HG03565 (cell line): ENCODE data around the gene GPR27.

Experiments
- ATAC-seq: cut with Tn5 transposase; IDR thresholded peaks from one replicate; pipeline ENCODE4 v1.9.1; 2021; ENCODE audit warnings: mild to moderate bottlenecking, moderate library complexity; ENCODE audit not compliant: unreplicated experiment

The GPR27 gene

GRCh38 chr3:71728632-71729342 is 24.9 kb upstream of the GPR27 start:
- ATAC-seq = no peak

DNA sequence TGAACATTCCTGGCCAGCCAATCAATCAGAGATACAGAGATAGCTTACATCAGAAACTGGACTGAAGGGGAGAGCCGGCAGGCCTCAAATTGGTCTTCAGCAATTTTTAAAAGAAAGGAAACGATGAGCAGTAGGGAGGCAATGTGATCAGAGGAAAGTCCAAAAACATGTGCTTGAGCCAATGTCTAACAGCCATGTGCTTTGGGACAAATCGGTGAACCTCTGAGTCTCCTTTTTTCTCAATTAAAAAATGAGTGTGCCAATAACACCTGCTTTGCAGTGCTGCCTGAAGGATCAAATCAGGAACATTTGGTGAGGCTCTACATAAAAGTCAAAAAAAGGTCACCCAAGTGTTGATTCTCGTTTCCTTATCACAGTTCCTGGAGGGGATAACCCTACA is 21.0 kb upstream of the GPR27 start:
- ATAC-seq = no peak

GRCh38 chr3:71733319-71733718 is 20.3 kb upstream of the GPR27 start:
- no peak for ATAC-seq

- ATAC-seq = no peak
Observed at GRCh38 chr3:71734881-71735280, 18.8 kb upstream of the GPR27 start.

DNA sequence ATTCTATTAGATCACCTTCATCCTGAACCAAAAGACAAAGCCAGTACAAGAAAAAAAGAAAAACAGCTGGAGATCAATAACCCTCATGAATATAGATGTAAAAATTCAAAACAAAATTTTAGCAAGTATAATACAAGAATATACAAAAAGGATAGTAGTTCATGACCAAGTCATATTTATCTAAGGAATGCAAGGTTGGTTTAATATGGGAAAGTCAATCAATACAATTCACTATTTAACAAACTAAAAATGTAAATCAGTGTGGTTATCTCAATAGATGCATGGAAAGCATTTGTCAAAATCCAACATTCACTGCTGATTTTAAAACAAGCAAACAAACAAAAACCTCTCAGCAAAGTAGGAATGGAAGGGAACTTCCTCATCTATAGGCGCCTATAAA is 11.0 kb upstream of the GPR27 start:
- no peak for ATAC-seq

DNA sequence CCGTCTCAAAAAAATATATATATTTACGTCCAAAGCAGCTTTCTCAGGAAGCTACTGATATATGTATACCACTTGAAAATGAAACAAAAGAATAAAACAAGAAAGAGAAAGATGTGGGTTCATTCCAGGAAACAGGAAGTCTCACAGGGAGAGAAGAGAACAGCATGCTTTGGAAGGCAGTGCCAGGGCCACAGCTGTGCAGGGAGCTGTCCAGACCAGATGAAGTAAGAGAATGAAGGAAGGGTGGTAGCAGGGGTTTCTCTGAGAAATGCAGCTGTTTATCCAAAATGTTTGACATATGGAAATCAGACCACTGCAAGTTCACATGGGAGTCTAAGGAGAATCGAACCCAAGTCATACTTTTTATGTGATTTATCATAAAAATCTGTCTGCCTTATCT is 8.9 kb upstream of the GPR27 start:
- no peak for ATAC-seq

- no peak for ATAC-seq
Observed at GRCh38 chr3:71751602-71752001, 2.1 kb upstream of the GPR27 start.

GRCh38 chr3:71752831-71753700 is 589 bp upstream of the GPR27 start:
- ATAC-seq = no peak

DNA sequence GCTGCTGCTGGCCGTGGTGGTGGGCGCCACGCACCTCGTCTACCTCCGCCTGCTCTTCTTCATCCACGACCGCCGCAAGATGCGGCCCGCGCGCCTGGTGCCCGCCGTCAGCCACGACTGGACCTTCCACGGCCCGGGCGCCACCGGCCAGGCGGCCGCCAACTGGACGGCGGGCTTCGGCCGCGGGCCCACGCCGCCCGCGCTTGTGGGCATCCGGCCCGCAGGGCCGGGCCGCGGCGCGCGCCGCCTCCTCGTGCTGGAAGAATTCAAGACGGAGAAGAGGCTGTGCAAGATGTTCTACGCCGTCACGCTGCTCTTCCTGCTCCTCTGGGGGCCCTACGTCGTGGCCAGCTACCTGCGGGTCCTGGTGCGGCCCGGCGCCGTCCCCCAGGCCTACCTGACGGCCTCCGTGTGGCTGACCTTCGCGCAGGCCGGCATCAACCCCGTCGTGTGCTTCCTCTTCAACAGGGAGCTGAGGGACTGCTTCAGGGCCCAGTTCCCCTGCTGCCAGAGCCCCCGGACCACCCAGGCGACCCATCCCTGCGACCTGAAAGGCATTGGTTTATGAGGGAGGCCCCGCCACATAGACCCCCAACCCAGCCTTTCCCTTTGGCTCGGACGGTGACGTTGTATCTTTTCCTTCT is 1.1 kb downstream of the GPR27 start:
- ATAC-seq = no peak

DNA sequence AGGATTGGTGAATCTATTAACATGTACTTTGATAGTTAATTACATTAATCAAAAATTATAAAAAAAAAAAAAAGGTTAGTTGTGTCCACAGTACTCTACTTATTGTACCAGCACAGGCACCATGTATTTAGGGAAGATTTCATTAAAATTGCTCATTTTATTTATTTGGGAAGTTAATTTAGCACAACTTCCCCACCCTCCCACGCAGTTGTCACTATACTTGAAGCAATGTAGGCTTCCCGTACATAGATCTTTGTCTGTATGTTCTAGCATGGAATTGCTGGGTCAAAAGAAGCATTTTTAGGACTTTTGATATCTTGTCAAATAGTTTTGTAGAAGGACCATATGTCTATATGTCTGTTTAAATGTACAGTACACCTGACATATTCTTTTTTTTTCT is 4.4 kb downstream of the GPR27 start:
- no peak for ATAC-seq

- no peak for ATAC-seq
Observed at GRCh38 chr3:71759401-71759800, 5.7 kb downstream of the GPR27 start.

- ATAC-seq = no peak
Observed at GRCh38 chr3:71760140-71760539, 6.5 kb downstream of the GPR27 start.

GRCh38 chr3:71763426-71763825 is 9.8 kb downstream of the GPR27 start:
- no peak for ATAC-seq

GRCh38 chr3:71771126-71771525 is 17.5 kb downstream of the GPR27 start:
- ATAC-seq = no peak

GRCh38 chr3:71771884-71772283 is 18.2 kb downstream of the GPR27 start:
- no peak for ATAC-seq

DNA sequence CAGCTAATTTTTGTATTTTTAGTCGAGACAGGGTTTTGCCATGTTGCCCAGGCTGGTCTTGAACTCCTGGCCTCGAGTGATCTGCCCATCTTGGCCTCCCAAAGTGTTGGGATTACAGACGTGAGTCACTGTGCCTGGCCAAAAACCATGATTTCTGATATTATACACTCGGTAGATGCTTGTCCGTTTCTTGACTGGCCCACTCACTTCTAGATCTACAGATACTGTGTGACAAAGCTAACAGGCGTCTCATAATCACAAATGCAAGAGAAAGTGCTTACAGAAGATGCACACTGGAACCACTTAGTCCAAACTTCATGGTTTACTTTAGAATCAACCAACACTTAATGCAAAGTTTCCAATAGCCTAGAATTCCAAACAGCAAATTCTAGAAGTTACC is 22.9 kb downstream of the GPR27 start:
- ATAC-seq = no peak

GRCh38 chr3:71778353-71778752 is 24.7 kb downstream of the GPR27 start:
- ATAC-seq = no peak

- no peak for ATAC-seq
Observed at GRCh38 chr3:71779674-71780377, 26.2 kb downstream of the GPR27 start.

DNA sequence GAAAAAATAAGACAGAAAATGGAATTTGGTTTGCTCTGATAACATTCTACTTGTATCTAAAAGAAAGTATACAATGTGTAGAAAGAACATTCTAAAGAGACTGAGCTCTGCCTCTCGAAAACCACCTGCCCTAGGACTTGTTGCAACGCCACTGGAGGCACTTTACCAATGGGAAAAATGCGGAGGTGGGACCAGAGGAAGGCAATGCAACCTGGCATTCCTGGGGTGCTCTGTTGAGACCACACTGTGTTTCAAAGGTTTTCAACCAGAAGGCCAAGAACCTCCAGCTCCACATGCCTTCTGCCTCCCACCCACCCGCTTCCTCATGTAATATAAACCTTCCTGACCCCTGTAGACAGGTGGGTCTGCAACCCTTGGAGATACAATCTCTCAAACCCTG is 26.8 kb downstream of the GPR27 start:
- ATAC-seq = no peak

- ATAC-seq = no peak
Observed at GRCh38 chr3:71783152-71783551, 29.5 kb downstream of the GPR27 start.

DNA sequence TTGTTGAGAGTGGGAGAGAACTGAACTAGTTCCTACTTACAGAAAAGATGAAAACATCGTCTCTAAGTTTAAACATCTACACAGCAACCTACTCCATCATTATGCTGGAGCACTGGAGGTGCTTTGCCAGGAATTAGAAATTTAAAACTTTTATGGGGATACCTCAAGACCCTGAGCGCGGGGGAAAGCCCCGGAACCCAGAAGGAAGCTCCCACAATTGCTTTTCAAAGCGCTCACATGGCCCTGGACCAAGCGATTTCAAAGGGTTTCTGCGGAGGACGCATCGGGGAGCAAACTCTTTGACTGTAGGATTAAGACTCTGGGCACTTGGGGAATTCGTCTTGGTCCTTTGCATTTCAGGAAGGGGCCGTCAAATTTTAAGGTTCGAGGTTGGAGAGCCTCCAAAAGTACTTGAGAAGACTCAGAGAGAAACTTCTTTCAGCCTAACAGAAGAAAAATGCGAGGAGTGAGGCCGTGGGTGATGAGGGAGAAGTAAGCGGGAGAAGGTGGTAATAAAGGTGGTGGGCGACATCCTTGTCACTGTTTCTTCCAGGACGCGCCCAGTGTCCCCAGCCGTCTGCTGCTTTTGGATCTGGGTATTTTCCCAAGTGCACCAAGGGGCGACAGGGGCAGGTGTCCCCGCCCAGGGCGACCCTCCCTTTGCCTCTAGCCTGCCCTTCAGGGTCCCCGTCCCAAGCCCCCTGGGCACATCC is 30.7 kb downstream of the GPR27 start:
- no peak for ATAC-seq
